Transverse colon (tissue), 4 donors: ENCODE measurements around the gene NCEH1.

Source experiments
- EP300 ChIP-seq: sonication (generic); formaldehyde crosslinking; IDR thresholded peaks from one replicate; pipeline ENCODE4 v1.6.1; 2017; ENCODE audit warnings: antibody characterized with exemption, low read depth
- POLR2A ChIP-seq: fragments of 450-650 bp; IDR thresholded peaks from one replicate; pipeline ENCODE4 v1.6.1; 2016; ENCODE audit warnings: antibody characterized with exemption, mild to moderate bottlenecking, moderate library complexity
- POLR2AphosphoS5 ChIP-seq, 3 donors: sonication (generic); formaldehyde crosslinking; IDR thresholded peaks; one replicate each; pipeline ENCODE4 v1.6.1; 2016; ENCODE audit warnings: antibody characterized with exemption in 3 of 3
- TF ChIP-seq, protein P1 (sequence below), 5 experiments: fragments of 200-600 bp in 3 of 5; fragments of 450-650 bp in 2 of 5; sonication (generic) in 3 of 5; IDR thresholded peaks; 1 replicate in 2 of 5; 2 replicates in 3 of 5; pipeline ENCODE4 v1.5.1; 2016 to 2017; ENCODE audit warnings: antibody characterized with exemption in 5 of 5, inconsistent platforms in 3 of 5, mild to moderate bottlenecking in 2 of 5, moderate library complexity in 1 of 5

DNA sequence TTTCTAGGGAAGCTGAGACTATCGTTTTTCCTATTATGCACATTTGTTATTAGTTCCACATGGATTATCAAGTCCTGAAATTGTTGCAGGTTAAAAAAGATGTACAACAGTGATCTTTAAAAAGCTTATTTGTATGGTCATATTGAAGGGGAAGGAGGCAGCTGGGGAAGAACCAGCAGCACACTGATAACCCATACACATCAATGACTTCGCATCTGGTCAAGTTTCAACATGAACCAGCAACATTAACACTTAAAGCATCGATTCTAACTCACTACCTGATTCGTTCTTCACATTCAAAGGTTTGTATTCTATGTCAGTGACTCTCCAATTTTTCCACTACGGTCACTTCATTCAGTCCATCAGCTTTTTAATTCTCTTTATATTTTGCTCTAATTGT is 56.4 kb downstream of the NCEH1 start:
- TF ChIP-seq, protein P1, sequence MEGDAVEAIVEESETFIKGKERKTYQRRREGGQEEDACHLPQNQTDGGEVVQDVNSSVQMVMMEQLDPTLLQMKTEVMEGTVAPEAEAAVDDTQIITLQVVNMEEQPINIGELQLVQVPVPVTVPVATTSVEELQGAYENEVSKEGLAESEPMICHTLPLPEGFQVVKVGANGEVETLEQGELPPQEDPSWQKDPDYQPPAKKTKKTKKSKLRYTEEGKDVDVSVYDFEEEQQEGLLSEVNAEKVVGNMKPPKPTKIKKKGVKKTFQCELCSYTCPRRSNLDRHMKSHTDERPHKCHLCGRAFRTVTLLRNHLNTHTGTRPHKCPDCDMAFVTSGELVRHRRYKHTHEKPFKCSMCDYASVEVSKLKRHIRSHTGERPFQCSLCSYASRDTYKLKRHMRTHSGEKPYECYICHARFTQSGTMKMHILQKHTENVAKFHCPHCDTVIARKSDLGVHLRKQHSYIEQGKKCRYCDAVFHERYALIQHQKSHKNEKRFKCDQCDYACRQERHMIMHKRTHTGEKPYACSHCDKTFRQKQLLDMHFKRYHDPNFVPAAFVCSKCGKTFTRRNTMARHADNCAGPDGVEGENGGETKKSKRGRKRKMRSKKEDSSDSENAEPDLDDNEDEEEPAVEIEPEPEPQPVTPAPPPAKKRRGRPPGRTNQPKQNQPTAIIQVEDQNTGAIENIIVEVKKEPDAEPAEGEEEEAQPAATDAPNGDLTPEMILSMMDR (IDR thresholded peaks at IDR 0.05) = no peak
- TF ChIP-seq EP300 (no peak), POLR2A (no peak), POLR2AphosphoS5 (IDR thresholded peaks at IDR 0.05) (no peak)
